Measurements from ENCODE around the gene LYST.

LYST gene

DNA sequence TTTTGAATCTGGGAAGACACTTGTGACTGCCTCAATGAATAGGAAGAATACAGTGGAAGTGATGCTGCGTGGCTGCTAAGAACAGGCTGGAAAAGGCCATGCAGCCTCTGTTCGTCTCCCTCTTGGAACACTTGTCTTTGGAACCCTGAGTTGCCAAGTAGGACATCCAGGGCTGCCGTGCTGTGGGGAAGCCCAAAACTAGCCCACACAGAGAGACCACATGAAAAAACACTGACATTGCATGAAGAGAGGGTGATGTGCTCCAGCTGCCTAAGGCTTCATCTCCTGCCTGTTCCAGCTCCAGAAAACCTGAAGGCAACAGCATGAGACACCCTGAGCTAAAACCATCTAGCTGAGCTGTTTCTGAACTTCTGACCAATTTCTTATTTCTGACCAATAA, 156.0 kb downstream of the LYST start:
- DNase-seq (ENCODE audit: low spot score): no peak

DNA sequence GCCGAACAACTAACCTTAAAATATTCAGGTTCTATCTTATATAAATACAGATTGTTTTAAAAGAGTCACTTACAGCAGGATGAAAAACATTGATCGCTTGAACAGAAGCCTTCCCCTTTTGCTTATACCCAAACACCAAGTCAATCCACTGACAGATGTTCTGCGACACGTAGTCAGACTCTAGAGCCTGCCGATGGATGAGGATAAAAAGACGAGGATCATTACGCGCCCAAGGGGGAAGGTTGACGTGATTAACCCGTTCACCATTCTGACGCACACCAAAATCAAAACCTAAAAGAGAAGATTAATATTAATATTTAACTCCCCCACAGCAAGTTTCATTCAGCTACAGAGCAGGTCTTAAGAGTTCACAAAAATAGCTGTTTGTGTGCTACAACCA, 157.7 kb downstream of the LYST start:
- no peak for DNase-seq (ENCODE audit: low spot score)

DNA sequence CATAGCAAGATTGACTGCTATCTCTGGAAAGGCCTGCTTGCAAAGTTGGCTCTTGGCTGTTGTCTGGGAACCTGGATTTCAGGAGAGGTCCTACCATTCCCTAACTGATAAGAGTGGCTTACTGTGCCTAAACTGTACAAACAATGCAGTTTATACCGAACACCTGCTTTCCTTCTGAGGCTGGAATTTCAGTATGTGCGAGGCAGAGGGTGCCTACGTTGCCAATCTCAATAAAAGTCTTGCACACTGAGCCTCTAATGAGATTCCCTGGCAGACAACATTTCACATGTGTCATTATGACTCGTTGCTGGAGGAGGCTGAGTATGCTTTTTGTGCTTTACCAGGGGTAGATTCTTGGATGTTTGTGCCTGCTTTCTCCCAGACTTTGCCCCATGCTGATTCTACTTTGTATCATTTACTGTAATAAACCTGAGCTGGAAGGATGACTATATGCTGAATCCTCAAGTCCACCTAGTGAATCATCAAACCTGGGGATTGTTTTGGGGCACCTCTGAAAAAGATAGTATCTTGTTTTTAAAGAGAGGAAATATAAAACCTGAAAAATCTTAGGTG, 158.2 kb downstream of the LYST start:
- DNase-seq (ENCODE audit: low spot score): no peak

DNA sequence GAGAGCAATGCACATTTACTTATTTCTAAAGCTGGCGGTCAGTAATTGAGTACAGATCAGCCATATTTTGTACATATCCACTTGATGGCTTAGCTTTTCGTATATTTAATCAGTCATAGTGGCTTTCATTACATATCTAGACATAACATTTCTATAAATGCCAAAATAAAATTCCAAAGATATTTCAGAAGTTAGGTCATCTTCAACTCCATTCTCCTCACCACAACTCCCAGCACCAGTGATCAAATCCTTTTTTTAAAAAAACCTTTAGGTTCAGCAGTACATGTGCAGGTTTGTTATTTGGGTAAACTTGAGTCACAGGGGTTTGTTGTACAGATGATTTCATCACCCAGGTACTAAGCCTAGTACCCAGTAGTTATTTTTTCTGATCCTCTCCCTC, 163.2 kb downstream of the LYST start:
- no peak for DNase-seq (ENCODE audit: low spot score)

DNA sequence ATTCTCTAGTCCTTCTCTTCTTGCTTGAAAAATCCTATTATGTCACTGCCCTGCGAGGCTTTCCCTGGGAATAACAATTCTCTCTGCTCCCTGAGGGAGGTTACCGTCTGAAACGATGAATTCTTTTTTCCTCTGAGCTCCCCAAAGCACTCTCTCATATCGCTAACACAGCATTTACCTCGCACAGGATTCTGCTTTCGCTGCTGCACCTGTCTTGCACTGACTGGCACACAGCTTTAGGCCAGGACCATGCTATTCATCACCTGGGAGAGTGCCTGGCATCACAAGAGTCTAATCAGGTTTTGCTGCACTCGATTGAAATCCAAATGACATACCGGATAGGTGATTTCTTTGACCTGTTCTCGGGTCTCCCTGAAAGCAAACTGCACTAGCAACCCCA, 164.3 kb downstream of the LYST start:
- DNase-seq (ENCODE audit: low spot score): no peak

DNA sequence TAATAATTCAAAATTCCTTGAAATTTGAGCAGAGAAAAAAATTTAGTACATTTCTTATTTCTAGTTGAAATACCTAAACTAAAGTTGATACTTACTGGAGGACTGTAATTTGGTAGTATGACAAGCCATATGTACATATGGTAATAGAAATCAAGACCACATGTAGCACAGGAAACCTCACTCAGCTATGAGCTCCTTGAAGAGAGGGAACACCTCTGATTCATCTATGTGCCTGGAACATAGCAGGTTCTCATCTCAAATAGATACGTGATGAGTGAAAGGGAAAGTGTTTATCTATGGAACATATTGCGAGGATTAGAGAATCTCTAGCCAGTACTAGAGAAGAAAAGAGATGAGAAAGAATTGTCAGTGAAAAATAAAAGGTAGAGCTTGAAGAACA, 169.2 kb downstream of the LYST start:
- DNase-seq (ENCODE audit: low spot score): no peak

DNA sequence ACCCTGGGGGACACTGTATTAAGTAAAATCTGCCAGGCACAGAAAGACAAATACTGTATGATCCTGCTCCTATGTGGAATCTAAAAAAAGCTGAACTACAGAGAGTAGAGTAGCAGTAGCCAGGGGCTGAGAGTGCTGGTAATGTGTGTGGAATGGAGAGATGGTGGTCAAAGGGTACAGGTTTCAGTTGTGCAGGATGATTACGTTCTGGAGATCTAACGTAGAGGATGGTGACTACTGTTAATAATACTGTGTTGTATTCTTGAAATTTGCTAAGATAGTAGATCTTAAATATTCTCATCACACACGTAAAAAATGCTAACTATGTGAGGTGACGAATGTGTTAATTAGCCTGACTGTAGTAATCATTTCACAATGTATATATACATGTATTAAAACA, 177.3 kb downstream of the LYST start:
- DNase-seq (ENCODE audit: low spot score): no peak

DNA sequence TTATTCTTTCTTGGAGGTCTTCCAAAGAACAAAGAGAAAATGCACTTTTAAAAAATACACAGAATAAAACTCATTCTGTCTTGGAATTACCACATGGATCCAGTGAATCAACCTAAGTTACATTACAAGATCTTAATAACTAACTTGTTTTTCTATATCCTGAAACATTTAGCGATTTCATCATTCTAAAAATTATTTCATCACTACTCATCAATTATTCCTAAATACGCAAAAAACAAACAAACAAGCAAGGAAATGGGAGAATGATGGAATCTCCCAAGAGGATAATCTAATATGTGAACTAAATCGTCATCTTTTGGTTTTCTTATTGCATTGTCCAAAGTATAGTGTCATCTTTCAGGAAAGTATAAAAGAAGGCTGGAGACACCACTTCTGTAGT, 178.6 kb downstream of the LYST start:
- no peak for DNase-seq (ENCODE audit: low spot score)

DNA sequence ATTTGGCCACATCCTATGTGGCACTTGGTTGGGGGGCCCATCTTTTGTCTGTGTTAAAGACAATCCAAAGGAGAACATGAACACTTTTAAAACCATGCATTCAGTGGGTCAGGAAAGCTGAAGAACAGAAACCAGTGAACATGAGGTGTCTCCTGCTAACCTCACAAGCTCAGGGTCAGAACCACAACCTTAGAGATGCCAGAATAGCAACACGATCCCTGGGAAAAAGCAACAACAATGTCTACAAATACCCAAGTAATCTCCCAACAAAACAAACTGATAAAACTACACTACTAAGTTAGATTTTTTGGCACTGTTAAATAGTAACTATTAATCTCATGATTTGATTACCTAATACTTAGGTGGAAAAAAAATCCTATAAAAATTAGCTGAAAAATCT, 183.1 kb downstream of the LYST start:
- DNase-seq (ENCODE audit: low spot score): no peak

DNA sequence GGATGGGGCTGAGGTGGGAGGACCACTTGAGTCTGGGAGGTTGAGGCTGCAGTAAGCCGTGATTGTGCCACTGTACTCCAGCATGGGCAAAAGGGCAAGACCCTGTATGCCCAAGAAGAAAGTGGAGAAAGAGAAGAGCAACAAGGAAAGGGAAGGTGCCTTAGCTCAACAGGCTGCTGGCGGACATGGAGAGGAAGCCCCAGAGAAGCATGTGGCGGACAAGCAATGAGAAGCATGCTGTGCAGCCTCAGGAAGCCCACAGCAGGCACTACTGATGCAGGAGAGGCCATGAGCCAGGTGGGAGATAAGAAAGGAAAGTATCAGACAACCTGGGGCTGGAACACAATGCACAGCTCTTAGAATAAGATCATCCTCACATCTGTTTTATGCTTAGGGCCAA, 184.5 kb downstream of the LYST start:
- DNase-seq (ENCODE audit: low spot score): no peak

DNA sequence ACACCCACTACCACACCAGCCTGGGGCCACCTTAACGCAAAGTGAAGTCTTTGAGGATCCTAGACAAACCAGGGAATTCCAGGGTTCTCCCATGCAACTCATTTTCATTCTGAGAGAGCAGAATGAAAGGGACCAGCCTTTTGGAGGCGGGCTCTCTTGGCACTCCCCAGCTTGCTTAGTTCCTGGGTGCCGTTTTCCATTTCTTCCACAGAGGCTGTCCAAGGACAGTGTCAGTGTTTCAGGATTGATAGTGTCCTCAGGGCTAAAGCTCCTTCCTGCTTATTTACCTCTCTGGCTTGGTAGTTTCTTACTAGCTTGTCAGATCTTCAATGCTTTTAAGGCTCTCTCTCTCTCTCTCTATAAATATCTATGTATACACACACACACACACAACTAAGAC, 187.1 kb downstream of the LYST start:
- no peak for DNase-seq (ENCODE audit: low spot score)

DNA sequence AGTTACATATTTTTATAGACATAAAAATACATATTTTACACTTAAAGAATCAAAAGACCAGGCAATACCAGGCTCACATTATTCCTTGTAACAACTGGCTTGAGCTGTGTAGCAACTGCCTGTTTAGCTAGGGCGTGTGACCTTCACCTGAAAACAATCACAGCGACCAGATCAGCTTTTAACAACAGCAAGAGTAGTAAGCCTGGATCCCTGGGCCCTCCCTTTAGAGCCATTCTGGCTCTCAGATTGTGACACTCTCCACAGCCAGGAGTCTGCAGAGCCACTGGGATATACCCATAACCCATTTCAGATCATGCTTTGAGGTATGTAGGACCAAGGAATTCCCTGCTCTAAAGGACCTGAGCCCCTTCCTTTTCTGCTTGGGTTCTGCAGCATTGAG, 187.7 kb downstream of the LYST start:
- no peak for DNase-seq (ENCODE audit: low spot score)

DNA sequence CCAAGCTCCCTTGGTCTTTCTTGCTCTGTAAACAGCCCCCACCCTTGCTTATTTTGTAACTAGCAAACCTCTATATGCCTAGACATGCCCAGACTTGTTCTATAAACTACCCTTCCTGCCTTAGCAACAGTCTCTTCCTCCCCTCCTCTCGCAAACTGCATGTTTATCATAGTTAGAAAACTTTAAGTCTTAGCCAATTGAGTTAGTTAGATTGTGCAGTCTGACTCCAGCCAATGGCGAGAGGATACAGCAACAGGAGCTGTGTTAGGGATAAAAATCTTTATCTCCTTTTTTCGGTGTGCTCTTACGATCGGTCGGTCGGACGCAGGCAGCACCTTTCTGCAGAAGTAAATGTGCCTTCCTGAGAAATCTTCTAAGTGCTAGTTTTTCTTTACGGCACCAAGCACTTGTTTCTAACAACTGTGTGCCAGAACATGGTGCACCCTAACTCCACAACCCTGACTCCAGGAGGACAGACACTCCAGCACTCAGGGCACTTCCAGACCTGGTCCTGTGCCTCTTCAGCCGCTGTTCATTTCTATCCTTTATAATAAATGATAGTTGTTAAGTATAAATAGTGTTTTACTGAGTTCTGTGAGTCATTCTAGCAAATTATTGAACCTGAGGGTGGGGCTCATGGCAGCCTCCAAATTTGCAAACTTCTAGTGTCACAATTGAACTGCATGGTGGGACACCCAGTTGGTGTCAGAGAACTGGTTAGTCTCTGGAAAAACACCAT, 191.4 kb downstream of the LYST start:
- DNase-seq (ENCODE audit: low spot score): no peak

DNA sequence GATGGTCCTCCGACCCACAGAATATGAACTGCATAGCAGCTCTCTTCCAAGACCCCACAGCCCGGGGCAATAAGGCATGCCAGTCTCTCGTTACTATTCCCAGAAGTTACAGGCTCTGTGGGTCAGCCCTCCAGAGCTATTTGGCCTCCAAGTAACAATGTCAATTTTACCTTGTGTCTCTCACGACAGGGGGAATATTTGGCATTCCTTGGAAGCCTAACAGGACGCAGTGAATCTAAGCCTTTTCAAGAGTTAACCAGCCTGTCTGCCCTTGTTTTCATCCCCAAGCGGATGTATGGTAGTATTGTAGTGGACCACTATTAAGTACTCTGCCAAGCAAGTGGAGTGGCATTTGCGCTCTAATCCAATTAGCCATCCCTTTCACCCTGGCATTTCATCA, 192.7 kb downstream of the LYST start:
- no peak for DNase-seq (ENCODE audit: low spot score)

DNA sequence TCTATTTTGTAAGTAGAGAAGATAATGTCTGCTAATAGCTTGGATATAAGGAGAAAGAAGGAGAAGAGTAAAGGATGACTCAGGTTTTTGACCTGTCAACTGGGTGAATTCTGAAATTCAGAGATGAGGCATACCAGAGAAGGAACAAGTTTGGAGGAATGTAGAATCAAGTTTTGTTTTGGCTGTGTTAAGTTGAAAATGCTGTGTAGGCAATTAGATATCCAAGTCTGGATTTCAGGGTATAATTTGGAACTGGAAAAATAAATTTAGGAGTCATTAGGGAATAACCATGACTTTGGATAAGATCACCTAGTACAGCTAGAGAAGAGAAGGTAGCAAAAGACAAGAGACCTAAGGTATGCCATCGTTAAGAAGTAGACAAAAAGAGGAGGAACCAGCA, 194.7 kb downstream of the LYST start:
- no peak for DNase-seq (ENCODE audit: low spot score)

DNA sequence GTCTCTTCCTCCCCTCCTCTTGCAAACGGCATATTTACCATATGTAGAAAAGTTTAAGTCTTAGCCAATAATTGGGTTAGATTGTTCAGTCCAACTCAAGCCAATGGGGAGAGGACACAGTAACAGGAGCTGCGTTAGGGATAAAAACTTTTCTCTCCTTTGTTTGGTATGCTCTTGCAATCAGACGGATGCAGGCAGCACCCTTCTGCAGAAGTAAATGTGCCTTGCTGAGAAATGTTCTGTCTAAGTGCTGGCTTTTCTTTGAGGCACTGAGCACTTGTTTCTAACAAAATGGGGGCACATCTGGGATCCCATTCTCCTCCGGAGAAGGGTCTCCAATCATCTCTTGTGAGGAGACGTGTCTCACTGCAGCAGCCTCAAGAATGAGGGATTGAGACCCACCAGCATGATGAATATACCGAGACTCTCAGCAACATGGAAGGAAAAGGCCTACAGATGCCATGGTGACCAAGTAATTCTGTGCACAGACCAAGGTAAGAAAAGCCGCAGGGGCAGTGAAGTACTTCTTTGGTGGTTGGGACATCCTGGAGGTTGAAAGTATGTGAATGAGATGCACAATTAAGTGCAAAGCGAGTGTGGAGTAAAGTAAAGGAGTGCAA, 196.4 kb downstream of the LYST start:
- DNase-seq (ENCODE audit: low spot score): no peak

DNA sequence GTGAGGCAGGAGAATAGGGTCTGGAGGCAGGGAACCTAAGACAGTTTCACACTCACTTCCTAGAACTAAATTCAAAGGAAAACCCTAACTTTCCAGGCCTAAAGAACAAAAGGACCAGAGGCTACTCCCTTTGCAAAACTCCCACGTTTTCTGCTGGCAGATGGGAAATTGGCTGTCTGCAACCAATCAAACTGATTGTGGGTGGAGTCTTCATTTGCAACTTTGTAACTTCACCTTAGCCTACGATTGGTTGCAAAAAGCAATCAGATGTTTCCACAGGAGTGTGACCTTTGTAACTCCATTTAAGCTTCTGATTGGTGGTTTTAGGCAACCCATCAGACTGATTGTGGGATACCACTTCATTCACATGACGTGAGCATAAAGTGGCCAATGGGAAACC, 197.4 kb downstream of the LYST start:
- DNase-seq (ENCODE audit: low spot score): no peak

DNA sequence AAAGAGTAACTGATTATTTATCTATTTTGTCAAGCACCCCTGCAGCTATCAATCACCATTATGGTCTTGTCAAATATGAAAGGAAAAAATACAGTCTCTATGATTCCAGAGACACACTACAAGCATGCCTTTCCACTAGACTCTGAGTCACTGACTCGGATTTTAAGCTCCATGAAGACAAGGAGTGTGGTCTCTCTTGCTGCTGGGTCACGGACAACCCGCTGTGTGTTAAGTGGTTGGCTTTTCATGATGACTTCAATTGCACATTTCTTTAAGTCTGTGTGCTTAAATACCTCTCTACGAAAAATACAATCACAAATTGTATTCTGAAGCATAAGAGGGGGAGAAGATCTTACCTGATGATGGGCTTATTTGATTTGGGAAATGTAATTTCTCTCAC, 203.1 kb downstream of the LYST start:
- no peak for DNase-seq (ENCODE audit: low spot score)

DNA sequence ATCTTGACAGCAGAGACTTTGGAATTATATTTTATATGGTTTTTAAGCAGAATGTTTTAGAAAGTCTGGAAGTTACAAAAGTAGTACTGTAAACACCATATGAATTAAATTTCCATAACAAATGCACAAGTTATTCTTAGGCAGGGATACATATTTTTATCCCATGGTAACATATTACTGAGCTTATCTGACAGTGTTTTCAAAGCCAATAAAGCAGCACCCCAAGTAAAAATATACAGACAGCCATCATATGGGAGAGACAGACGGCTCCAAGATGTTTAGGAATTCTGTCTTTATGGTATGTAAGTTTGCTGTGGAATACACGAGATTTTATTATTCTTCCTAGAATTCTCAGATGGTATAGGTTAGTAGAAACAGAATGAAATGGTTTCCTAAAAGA, 205.1 kb downstream of the LYST start:
- no peak for DNase-seq (ENCODE audit: low spot score)

DNA sequence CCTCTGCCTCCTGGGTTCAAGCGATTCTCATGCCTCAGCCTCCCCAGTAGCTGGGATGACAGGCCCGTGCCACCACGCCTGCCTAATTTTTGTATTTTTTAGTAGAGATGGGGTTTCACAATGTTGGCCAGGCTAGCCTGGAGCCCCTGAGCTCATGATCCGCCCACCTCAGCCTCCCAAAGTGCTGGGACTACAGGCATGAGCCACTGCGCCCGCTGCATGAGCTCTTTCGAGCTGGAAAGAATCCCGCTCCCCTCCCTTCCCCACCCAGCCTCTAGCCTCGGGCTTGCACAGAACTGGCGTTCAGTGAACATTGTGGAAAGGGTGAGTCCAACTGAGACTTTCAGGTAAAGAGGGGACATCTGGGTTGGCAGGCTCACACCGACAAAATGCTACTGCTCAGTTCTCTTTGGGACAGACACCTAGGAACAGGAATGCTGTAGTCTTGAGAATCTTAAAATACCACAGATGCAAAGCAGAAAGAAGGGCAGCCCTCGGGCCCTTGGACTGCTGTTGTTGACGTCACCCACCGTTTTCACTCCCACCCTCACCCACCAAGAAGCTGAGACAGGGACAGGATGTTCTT, 207.4 kb downstream of the LYST start:
- DNase-seq (ENCODE audit: low spot score): no peak

DNA sequence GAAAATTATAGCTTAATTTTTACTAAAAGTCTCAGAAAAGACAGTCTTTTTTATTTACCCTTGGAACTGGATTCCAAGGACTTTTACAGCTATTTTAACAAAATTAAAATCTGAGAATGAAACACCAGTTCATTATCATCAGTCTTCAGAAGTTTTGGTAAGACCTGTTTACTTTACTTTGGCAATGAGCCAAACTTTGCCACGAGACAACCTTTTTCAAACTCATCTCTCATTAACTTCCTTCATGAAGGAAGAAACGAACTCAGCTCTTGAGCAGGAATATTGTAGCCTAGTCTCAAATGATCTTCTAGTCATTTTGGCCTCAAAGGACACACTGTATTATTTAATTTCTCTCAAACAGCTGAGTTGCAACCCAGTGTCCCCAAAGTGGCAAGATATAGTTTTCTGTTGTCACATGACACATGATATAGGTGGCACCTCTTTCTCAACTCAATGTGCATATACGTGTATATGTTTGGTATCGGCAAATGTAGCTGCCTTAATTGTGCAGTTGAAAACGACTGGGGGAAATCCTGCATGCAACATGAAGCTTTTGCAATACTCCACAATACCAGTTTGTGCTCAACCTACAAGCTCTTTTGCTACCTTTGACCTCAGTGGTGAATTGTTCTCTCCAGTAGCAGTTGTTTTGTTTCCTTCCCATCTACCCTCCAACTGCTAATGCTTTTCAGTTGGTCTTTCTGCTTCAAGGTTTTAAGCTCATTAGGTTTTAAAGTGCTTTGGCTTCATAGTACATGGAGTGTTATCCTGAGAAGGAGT, 208.8 kb downstream of the LYST start:
- no peak for DNase-seq (ENCODE audit: low spot score)

DNA sequence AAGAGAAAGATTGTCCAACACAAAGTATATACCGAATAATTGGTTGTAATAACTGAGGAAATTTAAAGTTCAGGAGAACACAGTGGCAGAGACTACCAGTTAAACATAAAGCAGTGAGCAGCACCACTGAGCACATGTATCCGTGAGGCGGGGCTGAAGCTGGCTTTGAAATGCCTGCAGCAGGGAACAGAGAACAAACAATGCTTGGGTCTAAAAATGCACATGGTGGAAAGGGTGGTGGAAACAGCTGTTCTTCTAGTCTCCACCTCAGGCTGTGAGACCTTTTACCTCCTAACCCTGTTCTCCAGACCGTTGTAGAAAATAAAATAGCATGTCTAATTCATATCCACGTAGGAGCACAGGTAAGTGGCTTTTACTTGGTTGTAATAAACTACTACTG, 209.4 kb downstream of the LYST start:
- no peak for DNase-seq (ENCODE audit: low spot score)

DNA sequence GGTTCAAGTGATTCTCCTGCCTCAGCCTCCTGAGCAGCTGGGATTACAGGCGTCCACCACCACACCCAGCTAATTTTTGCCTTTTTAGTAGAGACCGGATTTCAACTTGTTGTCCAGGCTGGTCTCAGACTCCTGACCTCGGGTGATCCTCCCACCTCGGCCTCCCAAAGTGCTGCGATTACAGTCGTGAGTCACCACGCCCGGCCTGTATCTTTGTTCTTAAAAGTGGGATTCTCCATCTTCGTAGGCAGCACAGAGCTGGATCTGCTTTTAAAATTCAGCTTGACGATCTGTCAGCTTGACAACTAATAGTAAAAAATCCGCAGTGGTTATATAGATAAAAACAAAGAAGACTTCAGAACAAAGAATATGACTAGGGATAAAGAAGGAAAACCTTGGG, 214.3 kb downstream of the LYST start:
- DNase-seq (ENCODE audit: low spot score): no peak
